Right forelimb (tissue), 1 donor: ENCODE results near the gene INTS4.
A peak's percentile ranks its signal among the peaks of the same experiment; 100 is the strongest.
"Not testable (repeated sequence)": the region's sequence is repeated elsewhere in the genome, so short reads cannot be mapped to it uniquely, and the experiment has no call there.

ENCODE experiments used
- DNase-seq: peaks from one replicate; pipeline ENCODE4 v3.0.0-alpha.2; 2018

The INTS4 gene

DNA sequence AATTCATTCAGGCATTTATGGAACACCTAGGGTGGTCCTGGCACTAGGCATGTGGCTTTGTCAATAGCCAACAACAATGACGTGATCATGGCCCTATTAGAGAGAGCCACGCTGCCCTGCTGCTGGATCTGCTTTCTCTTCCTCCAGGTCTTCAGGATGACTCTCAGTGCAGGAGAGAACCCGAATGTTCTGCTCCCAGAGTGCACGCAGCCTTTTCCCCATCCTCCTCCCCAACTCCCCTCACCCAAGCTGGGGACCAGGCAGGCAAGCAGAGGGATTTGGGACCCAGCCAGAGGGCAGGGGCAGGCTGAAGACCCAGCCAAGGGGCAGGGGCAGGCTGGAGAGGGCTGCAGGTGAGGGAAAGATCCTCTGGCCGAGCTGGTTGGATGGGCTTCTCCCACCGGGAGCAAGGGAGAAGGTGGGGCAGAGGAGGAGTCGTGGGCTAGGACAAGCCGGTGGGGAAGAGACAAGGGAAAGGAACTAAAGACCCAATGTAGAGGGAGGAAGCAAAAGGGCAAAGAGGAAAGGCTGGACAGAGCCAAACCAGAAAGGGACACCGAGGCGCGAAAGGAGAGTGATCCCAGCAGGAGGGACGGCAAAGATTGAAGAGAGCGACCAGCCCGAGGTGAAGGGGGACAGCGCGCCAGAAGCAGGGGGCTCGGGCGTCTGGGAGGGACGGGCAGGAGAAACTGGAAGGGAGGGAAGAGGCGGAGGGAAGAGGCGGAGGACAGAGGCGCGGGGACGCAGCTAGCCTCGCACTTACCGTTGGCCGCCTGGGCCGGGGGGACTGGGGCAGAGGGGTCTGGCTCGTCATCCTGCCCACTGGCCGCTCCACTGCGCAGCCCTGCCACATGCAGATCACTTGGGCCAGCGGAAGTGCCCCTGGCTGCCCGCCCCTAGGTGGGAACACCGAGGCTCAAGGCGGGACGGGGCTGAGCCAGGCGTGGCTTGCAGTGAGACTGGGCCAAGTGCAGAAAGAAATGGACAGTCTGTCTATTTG lies 28.2 kb upstream of the INTS4 start, which contains the start of gene KCTD14:
Gene KCTD14 (minus strand): TSS at position 880 of the 1,000 bp plus-strand sequence. CDS start 27 bp downstream, at position 853.
- peak; percentile 72 for DNase-seq

GRCh38 chr11:78021611-78022010 lies 27.1 kb upstream of the INTS4 start:
- DNase-seq, result no peak

DNA sequence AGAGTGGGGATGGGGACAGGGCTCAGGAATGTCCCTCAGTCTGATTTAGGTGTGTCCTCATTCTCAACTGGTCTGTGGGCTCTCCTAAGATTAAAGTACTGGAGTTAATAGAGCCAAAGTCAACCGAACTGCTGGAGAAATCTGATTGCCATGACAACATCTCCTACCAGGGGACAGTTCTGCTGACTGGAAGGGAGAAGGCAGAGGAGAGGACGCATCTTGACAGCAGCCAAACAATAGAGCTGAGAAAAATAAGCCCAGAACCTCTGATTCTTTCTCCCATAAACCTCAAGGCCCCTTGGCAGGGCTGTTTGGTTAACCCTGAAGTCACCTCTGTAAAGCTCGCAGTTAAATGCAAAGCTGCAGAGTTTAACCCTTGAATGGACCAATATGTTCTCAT lies 25.8 kb upstream of the INTS4 start:
- DNase-seq, result no peak

GRCh38 chr11:78019808-78020207 lies 25.3 kb upstream of the INTS4 start:
- DNase-seq, result no peak

DNA sequence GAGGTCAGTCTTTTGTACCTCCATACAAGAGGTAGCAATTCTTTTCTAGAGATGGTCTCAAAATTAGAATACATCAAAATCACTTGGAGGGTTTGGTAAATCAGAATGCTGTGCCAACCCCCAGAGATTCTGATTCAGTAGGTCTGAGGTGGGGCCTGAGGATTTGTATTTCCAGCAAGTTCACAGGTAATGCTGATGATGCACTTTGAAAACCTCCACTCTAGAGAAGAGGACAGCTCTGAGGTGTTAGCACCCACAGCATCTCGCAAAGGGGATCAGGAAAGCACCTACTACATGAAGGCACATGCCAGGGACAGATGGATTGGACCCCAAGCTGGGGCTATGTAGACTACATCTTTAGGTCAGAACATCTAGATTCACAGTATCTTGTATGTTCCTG lies 21.4 kb upstream of the INTS4 start:
- no peak for DNase-seq

- DNase-seq, result not testable (repeated sequence)
Observed at GRCh38 chr11:78014937-78015520, 20.6 kb upstream of the INTS4 start.

GRCh38 chr11:78011301-78011700 lies 16.8 kb upstream of the INTS4 start:
- DNase-seq, result no peak

DNA sequence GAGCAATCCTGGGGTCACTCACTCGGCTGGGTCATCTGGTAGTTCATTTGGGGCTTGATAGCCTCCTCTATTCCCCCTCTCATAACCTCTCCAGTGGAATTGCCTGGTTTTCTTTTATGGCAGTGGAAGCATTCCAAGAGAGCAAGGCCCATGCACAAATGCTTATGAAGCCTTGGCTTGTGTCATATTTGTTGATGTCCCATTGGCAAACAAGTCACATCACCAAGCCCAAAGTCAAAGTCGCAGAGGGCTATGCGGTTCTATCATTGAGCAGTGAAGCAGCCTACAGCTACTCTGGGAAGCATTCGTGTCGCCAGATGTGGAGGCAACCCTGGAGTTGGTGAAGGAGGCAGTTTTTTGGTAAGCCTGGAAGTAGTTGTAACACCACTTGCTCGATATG lies 16.3 kb upstream of the INTS4 start:
- no peak for DNase-seq

DNA sequence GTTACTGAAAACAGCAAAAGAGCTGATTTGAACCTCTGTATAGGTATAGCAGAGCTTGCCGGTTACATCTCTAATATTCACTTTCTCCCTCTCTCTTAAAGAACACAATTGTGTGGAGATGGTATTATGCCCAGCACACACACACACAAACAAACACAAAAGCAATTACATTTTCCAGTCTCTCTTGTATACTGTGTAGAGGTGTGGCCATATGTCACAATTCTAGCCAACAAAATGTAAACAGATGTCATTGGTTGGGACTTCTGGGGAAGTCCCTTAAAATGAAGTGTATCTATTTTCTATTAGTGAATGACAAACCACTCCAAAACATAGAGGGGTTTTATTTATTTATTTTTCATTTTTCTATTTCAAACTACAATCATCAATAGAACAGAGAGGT lies 15.8 kb upstream of the INTS4 start:
- no peak for DNase-seq

GRCh38 chr11:78009062-78009461 lies 14.6 kb upstream of the INTS4 start:
- no peak for DNase-seq

GRCh38 chr11:78000193-78000592 lies 5.7 kb upstream of the INTS4 start:
- DNase-seq, result no peak

DNA sequence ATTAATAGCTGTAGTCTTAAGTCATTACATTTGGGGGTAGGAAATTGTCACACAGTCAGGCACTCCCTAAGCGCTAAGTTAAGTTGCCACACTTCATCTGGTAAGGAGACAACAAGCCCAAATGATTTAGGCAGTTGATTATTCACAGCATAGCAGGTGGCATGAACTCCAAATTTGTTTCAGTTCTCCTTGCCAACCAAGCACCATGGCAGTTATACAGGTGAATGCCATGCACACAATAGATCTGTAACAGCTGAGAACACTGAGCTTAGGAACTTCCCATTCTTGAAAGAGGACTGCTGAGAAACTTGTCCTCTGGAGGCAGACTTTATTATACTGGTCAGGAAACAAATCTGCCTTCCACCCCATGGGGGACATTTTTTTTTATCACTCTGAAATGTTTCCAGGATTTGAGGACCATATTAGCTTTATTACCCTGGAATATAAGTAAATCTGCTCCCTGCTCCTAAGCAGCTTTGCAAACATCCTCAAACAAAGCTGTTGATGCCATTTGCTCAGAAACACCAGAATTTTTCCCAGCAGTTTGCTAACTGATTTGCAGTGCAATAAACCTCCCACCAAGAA lies 5.1 kb upstream of the INTS4 start:
- DNase-seq, result no peak

DNA sequence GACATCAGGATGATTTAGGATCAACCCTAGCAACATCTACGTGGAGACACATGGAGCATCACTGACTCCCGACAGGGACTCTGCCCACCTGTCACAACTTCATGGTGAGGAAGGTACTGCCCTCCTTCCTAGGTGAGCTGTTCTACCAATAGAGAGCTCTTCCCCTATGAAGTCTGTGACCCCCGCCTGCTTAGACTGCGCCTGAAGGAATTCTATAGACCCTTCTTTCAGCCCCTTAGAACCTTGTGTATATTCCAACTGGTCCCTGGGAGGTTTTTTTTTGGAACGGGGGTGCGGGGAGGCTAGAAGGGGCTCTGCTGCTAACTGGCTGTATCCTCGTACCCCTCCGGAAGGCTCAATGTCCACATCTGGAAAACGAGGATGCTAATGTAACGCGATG lies 566 bp downstream of the INTS4 start:
- no peak for DNase-seq

DNA sequence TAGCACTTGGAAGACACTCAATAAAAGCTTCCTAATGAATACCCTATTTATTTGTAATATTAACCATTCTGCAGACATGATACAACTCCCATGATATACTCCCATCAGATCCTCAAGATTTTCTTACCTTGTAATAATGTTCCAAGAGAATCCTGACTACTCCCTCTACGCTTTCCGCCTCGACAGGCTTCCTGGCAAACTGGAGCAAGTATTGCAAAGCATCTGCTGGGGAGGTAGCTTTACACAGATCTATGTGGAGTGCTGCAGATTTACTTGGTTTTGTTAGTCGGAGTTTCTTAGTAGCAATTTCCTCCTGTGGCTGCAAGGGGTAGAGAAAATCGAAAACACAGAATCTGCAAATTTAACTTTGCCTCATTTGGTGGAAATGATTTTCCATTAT lies 3.5 kb downstream of the INTS4 start:
- DNase-seq, result no peak

DNA sequence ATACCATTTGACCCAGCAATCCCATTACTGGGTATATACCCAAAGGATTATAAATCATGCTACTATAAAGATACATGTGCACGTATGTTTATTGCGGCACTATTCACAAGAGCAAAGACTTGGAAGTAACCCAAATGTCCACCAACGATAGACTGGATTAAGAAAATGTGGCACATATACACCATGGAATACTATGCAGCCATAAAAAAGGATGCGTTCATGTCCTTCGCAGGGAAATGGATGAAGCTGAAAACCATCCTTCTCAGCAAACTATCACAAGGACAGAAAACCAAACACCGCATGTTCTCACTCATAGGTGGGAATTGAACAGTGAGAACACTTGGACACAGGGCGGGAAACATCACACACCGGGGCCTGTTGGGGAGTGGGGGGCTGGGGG lies 8.0 kb downstream of the INTS4 start:
- not testable (repeated sequence) for DNase-seq

- DNase-seq, result no peak
Observed at GRCh38 chr11:77981346-77981947, 13.0 kb downstream of the INTS4 start.

DNA sequence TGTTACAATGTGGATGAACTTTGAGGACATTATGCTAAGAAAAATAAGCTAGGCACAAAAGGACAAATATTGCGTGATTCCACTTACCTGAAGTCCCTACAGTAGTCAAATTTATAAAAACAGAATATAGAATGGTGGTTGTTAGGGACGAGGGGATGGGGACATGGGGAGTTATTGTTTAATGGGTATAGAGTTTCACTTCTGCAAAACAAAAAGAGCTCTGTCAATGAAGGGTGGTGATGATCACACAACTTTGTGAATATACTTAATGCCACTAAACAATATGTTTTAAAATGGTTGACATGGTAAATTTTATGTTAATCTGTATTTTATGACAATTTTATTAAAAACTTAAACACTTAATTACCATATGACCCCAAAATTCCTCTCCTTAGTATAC lies 26.1 kb downstream of the INTS4 start:
- DNase-seq, result no peak

GRCh38 chr11:77967753-77968152 lies 26.7 kb downstream of the INTS4 start:
- DNase-seq, result no peak

DNA sequence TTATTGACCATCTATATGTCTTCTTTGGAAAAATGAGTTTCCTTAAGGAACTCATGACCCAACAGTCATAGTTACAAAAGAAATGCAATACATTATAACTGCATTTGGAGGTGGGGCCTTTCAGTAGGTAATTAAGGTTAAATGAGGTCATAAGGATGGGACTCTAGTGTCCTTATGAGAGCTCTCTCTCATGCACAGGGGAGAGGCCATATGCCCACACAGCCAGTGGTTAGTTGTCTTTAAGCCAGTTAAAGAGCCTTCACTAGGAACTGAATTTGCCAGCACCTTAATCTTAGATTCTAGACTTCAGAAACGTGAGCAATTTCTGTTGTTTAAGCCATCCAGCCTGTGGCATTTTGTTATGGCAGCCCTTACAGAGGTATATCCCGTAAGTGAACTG lies 27.3 kb downstream of the INTS4 start:
- DNase-seq, result no peak

DNA sequence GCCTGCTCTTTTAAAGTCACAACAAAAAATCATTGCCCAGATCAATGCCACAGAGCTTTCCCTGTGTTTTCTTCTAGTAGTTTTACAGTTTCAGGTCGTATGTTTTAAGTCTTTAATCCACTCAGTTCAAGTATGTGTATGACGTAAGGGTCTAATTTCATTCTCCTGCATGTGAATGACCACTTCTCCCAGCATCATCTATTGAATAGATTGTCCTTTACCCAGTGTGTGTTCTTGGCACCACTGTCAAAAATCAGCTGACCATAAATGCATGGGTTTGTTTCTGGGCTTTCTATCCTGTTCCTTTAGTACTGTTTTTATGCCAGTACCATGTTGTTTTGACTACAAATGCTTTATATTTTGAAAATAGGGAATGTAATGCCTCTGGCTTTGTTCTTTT lies 28.1 kb downstream of the INTS4 start:
- no peak for DNase-seq

GRCh38 chr11:77959434-77959833 lies 35.0 kb downstream of the INTS4 start:
- no peak for DNase-seq

DNA sequence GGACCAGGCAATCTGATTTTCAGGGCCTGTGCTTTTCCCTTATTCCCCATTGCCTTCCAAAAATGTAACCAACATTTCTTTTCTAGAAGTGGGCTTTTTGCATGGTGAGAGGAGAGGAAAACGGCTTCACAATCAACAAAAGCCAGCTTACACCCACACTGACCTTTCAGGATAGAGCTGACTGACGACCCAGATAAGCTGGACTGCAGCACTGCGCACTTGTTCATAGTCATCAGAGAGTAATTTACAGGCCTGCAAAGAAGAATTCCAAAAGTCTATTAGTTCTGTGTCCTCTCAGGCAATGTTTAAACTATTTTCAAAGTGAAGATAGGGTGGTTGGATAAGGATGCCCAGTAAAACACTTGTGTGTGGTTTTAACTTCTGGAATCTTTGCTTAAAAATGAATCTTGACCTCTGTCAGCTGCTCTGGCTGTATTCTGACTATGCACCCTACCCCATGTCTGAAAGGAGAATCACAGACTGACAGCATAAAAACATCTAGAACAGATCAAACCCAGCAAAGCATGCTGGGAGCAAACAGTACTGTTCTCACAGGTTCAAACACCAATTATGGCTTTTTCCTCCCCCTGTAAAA lies 35.8 kb downstream of the INTS4 start:
- not testable (repeated sequence) for DNase-seq

DNA sequence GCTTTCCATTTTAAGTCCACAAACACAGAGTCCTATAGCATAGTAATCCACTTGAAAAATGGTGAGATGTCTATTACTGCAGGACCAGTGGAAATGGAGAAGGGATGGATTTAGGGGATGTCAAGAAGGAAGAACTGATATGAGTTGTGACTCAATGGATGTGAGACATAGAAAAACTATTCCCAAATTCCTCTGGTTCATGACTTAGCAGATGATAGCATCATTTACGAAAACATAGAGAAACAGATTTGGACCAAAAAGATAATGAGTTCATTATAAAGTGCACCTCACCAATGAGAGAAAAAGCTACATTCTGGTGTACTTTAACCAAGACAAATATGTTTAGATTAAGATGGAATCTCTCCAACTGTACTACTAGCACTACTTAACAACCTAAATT lies 51.2 kb downstream of the INTS4 start:
- DNase-seq, result not testable (repeated sequence)
